Uterus (tissue), 4 donors: ENCODE measurements around the gene ENO2. TPM values are rescaled to one million over a fixed set of nuclear protein-coding genes. Genes with fewer than 3 reads are reported as not detected.
A peak's percentile ranks its signal among the peaks of the same experiment; 100 is the strongest.
"Not testable (repeated sequence)": the region's sequence is repeated elsewhere in the genome, so short reads cannot be mapped to it uniquely, and the experiment has no call there.

ENCODE experiments used
- DNase-seq, 2 donors: peaks; one replicate each; pipeline ENCODE4 v3.0.0-alpha.2; 2019 to 2020
- H3K27ac ChIP-seq, 2 donors: fragments of 200-600 bp; sonication (generic); 1 replicate in 1 of 2; 2 replicates in 1 of 2; pipeline ENCODE4 v1.5.1; 2016 to 2018
- H3K27me3 ChIP-seq, 2 donors: fragments of 200-600 bp; sonication (generic); one replicate each; pipeline ENCODE4 v1.5.1; 2018 to 2019; ENCODE audit warnings: control low read depth in 1 of 2
- H3K36me3 ChIP-seq, 2 donors: fragments of 200-600 bp; sonication (generic); one replicate each; pipeline ENCODE4 v1.5.1; 2019; ENCODE audit warnings: control low read depth in 1 of 2
- H3K4me1 ChIP-seq, 2 donors: fragments of 200-600 bp; sonication (generic); one replicate each; pipeline ENCODE4 v1.5.1; 2018 to 2019; ENCODE audit warnings: control low read depth in 1 of 2
- H3K4me3 ChIP-seq, 2 donors: fragments of 200-600 bp; sonication (generic); 1 replicate in 1 of 2; 2 replicates in 1 of 2; pipeline ENCODE4 v1.5.1; 2018 to 2019; ENCODE audit warnings: mild to moderate bottlenecking in 1 of 2
- H3K9me3 ChIP-seq, 2 donors: fragments of 200-600 bp; sonication (generic); one replicate each; pipeline ENCODE4 v1.5.1; 2019; ENCODE audit warnings: control low read depth in 1 of 2
- POLR2A ChIP-seq, 2 donors: fragments of 450-650 bp; IDR thresholded peaks; one replicate each; pipeline ENCODE4 v1.6.1; 2016; ENCODE audit warnings: antibody characterized with exemption in 2 of 2, mild to moderate bottlenecking in 1 of 2, moderate library complexity in 1 of 2
- intact Hi-C: fragments of 100-400 bp; cut with DNase I; formaldehyde crosslinking; loops from one replicate; pipeline ENCODE4 v1.15.1; 2023; ENCODE audit warnings: low total_unique reads
- total RNA-seq, 4 donors: library from RNA; depleted of rRNA in 3 of 4; stranded (reverse); fragments of >200 nt in 3 of 4; gene quantifications; one replicate each; pipeline versions ENCODE4 v1.1.0 to v1.2.4, GENCODE V29; 2014 to 2023
- TF ChIP-seq, protein P1 (sequence below), 4 experiments: fragments of 200-600 bp in 2 of 4; fragments of 450-650 bp in 2 of 4; sonication (generic) in 2 of 4; IDR thresholded peaks; one replicate each; pipeline ENCODE4 v1.5.1; 2016 to 2019; ENCODE audit warnings: antibody characterized with exemption in 4 of 4, mild to moderate bottlenecking in 2 of 4, moderate library complexity in 1 of 4
- donor health status: DM: yes; HTN: yes; CAD: no.

ENO2 gene
- total RNA-seq, 4 donors from 2014 or later = 9.7 to 84.7 (median 24.4) TPM

DNA sequence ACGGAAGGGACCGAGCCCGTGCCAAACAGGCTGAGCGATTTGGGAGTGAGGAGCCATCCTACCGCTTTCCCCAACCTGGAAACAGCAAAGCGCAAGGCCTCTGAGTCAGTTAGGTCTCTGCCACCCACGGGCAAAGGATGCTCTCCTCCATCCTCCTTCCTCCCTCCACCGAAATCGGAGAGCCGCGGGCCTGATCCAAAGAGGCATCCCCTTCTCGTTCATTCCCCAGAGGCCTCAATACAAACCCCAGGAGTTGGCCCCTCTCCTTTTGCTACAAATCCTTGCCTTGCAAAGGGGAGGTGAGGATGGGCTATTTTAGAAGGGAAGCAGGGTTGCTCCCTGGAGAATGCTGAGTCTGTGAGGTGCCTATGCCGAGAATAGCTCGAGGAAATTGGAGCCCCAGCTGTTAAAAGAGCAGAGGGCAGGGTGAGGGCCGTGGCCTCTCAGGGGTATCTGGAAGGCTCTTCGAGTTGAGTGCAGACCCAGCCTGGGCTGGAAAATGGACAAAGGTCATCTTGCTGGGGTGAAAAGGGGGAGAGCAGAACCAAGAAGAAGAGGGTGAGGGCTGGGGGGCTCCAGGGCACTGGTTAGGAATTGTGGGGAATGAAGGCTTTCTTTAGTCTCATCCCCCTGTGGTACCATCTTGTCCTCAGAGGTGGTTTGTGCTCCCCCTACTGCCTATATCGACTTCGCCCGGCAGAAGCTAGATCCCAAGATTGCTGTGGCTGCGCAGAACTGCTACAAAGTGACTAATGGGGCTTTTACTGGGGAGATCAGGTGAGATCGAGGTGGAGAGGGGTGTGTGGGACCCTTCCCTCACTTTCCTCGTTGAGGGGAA is 46.0 kb upstream of the ENO2 start:
- no peak for DNase-seq
- Histone ChIP-seq H3K9me3 (no peaks in the 10 kb centered on the region), H3K36me3 (no peaks in the 10 kb centered on the region), H3K4me3 (peak overlapping the region; percentile 67 to 75), H3K27ac (peak overlapping the region; percentile 94 to 97), H3K4me1 (peaks cover 10 to 25% of the 10 kb centered on the region in 2 donors), H3K27me3 (no peaks in the 10 kb centered on the region)
- TF ChIP-seq, protein P1, sequence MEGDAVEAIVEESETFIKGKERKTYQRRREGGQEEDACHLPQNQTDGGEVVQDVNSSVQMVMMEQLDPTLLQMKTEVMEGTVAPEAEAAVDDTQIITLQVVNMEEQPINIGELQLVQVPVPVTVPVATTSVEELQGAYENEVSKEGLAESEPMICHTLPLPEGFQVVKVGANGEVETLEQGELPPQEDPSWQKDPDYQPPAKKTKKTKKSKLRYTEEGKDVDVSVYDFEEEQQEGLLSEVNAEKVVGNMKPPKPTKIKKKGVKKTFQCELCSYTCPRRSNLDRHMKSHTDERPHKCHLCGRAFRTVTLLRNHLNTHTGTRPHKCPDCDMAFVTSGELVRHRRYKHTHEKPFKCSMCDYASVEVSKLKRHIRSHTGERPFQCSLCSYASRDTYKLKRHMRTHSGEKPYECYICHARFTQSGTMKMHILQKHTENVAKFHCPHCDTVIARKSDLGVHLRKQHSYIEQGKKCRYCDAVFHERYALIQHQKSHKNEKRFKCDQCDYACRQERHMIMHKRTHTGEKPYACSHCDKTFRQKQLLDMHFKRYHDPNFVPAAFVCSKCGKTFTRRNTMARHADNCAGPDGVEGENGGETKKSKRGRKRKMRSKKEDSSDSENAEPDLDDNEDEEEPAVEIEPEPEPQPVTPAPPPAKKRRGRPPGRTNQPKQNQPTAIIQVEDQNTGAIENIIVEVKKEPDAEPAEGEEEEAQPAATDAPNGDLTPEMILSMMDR (IDR thresholded peaks at IDR 0.05) = no peak
- intact Hi-C loops = no loop called here

DNA sequence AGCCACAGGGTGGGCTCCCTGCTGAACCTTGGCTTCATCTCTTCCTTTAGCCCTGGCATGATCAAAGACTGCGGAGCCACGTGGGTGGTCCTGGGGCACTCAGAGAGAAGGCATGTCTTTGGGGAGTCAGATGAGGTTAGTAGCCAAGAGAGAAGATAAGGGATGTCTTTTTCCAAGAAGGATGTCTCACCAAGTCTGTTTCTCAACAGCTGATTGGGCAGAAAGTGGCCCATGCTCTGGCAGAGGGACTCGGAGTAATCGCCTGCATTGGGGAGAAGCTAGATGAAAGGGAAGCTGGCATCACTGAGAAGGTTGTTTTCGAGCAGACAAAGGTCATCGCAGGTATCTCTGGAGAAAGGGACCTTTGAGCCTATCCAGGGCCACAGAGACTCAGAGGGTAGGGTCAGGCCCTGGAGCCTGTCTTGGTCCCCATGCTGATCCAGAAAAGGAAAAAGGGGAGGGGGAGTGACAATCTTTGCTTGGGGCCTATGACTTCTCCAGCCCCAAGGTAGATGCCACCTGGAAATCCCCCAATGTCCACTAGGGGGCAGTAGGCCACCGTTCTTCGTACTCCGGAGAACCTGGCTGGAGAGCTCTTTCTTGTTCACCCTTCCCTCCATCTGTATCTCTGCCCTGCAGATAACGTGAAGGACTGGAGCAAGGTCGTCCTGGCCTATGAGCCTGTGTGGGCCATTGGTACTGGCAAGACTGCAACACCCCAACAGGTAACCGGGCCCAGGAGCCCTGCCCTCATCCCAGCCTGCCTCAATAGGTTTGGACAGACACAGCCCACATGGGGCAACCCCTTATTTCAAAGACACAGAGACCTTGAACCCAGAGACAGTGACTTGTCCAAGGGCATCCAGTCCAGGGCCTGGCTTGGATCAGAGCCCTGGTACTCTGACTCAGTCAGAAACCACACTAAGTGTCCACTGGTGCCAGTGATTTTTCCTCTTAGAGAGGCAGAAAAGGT is 45.0 kb upstream of the ENO2 start:
- H3K9me3 ChIP-seq = no peaks in the 10 kb centered on the region
- H3K36me3 ChIP-seq = no peaks in the 10 kb centered on the region
- H3K27ac ChIP-seq = peak overlapping the region; percentile 94 to 97
- H3K4me3 ChIP-seq = no peak overlapping the region
- intact Hi-C loops = no loop called here
- peak; percentile 83 to 87 for DNase-seq
- H3K4me1 ChIP-seq = peaks cover 10 to 25% of the 10 kb centered on the region in 2 donors
- TF ChIP-seq, protein P1 (IDR thresholded peaks at IDR 0.05) = peak; percentile 85 to 90 (median 86)
- TF ChIP-seq POLR2A (IDR thresholded peaks at IDR 0.05) = no peak
- H3K27me3 ChIP-seq = no peaks in the 10 kb centered on the region

DNA sequence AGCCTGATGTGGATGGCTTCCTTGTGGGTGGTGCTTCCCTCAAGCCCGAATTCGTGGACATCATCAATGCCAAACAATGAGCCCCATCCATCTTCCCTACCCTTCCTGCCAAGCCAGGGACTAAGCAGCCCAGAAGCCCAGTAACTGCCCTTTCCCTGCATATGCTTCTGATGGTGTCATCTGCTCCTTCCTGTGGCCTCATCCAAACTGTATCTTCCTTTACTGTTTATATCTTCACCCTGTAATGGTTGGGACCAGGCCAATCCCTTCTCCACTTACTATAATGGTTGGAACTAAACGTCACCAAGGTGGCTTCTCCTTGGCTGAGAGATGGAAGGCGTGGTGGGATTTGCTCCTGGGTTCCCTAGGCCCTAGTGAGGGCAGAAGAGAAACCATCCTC is 44.1 kb upstream of the ENO2 start:
- H3K4me1 ChIP-seq = peaks cover 10 to 25% of the 10 kb centered on the region in 2 donors
- H3K27me3 ChIP-seq, H3K9me3 ChIP-seq, intact Hi-C loops, H3K36me3 ChIP-seq, DNase-seq, H3K4me3 ChIP-seq, H3K27ac ChIP-seq: not testable (repeated sequence)

DNA sequence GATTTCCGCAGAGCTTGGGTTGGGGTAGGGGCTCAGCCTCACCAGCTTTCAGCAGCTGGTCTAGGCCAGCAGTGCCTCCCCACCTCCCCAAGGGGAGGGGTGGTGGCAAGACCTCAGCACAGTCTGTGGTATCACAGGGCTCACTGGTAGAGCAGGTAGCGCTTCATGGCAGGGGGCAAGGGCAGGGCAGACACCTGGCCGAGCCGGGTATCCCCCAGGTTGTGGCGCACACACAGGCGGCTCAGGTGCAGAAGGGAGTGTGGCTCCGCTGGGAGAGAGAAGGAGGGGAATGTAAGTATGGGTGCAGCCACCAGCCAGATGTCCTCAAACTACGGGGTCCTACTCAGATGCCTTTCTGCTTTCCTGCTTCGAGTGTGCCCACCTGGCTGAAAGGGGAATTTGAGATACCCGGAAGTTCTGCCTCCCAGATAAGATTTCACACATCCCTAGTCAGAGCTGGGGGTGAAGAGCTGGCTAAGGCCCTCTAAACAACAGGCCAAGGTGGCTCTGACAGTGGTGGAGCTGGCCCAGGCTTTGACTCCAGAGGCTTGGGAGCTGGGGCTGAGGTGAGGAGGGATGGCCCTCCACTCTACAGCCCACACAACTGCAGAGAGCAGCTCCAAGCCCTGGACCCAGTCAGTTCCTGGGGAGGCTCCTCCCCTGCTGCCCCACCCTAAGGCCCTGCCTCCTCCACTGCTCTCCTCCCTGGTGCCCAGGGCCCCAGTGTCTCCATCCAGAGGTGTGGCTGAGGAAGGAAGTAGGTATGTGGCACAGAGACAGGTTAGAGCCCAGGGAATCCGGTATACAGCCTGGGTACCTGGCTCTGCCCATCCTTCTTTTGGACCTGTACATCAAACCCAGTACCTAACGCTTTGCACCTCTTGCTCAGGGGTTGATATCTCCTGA is 43.1 kb upstream of the ENO2 start:
- Histone ChIP-seq H3K4me1 (peaks cover 10 to 25% of the 10 kb centered on the region in 2 donors), H3K36me3 (no peaks in the 10 kb centered on the region), H3K9me3 (no peaks in the 10 kb centered on the region), H3K27me3 (no peaks in the 10 kb centered on the region), H3K4me3 (peak overlapping the region in 1 of 2 donors; percentile 96), H3K27ac (peak overlapping the region; percentile 84 to 88)
- DNase-seq = no peak
- TF ChIP-seq POLR2A (IDR thresholded peaks at IDR 0.05) = no peak
- TF ChIP-seq, protein P1 (IDR thresholded peaks at IDR 0.05) = no peak
- intact Hi-C loops = no loop called here
